GM18858 (cell line): ENCODE results near the gene C1QBP.
A peak's percentile ranks its signal among the peaks of the same experiment; 100 is the strongest.
"Not testable (repeated sequence)": the region's sequence is repeated elsewhere in the genome, so short reads cannot be mapped to it uniquely, and the experiment has no call there.

Source experiments
- ATAC-seq: cut with Tn5 transposase; IDR thresholded peaks from one replicate; pipeline ENCODE4 v1.9.1; 2021; ENCODE audit not compliant: unreplicated experiment

Gene C1QBP

DNA sequence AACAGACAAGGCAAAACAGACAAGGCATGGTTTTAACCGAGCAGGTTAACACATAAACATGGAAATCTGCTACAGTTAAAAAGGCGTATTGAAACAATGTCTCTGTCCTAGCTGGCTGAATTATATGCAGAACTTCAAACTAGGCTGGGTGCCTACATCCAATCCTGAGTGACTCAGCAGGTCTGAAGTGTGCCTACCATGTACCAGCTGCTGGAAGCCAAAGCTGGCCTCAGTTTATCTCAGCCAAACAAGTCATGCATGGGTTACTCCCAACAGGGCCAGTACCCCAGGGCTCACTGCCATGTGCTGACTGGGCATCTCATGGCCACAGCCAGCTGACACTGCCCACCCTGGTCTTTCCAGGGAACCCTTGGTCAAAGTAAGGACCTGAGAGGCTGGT is 4.0 kb downstream of the C1QBP start:
- ATAC-seq: no peak

DNA sequence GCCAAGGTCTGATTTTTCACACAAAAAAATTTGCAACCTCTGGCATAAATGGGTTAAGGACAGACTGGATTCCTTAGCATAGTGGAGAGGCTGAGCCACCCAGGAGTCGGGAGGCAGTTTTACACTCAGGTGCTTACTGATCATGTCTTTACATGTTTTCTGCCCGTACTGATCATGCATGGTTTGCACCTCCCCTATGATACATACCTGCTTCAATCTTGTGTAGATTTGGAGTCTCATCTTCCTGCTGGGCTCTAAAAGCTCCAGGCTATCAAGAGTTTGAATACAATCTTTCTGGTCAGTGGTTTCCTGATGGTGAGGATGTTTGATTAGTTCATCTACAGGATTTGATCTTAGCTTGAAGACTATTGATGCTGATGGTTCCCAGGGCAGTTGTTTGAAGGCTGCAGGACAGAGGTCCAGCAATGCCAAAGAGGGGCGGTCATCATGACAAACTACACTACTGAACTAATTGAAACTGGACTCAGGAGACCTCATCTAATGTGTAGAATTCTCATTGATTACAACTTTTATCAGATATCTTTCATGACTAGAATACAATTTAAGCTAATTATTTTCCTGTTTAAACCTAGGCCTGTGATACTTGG is 6.9 kb downstream of the C1QBP start:
- ATAC-seq: no peak

DNA sequence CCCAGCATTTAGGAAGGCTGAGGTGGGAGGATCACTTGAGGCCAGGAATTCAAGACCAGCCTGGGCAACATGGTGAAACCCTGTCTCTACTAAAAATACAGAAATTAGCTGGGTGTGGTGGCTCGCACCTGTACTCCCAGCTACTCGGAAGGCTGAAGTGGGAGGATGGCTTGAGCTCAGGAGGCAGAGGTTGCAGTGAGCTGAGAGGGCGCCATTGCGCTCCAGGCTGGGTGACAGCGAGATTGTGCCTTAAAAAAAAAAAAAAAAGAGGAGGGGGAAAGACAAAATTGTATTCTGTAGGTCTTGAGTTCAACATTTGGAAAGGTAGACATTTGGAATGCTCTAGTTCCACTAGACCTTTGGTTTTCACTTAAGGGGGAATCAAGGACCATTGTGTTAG is 7.7 kb downstream of the C1QBP start:
- ATAC-seq: not testable (repeated sequence)

DNA sequence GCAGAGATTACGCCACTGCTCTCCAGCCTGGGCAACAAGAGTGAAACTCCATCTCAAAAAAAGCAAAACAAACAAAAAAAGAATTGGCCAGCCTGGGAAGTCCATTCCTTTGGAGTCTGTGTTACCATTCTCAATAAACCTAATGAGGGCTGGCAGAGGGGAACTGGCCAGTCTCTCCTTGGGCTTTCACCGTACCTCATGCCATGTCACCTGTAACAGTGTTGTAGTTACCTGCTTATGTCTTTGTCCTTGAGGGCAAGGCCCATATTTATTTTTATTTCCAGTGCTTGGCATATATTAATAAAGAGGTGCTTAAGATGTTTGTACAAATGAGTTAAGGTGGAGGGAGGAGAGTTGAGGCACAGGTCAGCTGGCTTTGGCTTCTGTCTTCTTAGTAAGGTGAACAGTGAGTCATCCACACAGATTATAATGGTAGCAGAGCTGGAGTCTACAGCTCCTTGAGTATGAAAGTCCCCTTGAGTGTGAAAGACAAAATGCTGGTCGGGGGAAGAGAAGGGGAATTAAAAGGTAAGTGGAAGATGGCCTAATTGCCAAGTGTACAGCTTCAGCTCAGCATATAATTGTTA is 8.4 kb downstream of the C1QBP start:
- ATAC-seq: no peak

DNA sequence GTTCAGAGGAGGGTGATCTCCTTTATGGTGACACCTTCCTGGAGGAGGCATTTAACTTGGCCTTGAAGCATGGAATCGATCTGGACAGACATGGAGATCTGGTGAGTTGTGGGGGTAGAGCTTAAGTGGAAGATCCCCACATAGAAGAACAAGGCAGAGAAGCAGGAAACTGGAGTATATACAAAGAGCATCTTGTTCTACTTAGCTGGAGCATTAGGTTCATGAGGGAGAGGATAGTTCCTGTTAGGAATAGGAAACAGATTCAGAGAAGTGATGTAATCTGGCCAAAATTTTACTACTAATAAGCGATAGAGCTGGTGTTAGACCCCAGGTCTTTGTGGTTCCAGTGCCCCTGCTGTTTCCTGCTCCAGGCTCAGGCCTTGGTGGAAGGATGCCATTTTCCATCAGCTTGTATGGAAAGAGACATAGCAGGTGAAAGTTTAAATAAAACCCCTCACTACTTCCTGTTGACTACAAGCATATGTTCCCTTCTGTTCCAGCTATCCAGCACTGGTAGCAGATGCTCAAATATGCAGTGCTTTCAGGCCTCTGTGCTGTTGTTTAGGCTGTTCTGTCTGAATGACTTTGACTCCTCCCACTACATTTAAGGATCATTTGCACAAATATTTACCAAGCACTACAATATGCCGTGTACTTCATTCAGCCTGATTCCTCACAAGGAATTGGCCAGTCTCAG is 9.6 kb downstream of the C1QBP start:
- no peak for ATAC-seq

DNA sequence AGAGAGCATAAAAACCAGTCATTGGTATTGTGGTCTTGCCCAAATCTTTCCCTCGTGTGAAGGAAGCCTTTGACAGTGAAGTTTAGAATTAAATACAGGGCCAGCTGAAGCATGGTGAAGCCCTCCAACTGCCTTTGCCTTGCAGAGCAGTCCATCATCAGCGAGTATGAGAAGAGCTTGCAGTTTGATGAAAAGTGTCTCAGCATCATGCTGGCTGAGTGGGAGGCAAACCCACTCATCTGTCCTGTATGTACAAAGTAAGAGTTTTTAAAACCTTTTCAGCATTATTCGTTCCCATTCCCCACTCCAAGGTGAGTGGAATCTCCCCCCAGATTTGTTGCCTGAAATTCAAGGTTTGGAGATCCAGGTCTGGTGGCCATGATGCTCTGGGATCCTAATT is 13.1 kb downstream of the C1QBP start:
- ATAC-seq: no peak

DNA sequence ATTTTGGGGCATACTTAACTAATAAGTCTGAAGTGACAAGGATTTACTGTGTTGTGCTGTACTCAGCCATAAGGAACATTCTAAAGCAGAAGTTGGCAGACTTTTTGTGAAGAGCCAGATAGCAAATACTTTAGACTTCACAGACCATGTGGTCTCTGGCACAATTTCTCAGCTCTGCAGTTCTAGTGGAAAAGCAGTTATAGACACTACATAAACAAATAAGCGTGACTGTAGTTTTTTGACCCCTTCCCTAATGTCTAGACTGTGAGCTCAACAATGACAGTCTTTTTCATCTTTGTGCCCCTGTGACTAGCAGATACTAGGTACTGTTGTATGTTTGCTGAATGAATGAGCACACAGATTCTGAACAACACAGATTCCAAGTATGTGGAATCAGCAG is 14.0 kb downstream of the C1QBP start:
- ATAC-seq: no peak

DNA sequence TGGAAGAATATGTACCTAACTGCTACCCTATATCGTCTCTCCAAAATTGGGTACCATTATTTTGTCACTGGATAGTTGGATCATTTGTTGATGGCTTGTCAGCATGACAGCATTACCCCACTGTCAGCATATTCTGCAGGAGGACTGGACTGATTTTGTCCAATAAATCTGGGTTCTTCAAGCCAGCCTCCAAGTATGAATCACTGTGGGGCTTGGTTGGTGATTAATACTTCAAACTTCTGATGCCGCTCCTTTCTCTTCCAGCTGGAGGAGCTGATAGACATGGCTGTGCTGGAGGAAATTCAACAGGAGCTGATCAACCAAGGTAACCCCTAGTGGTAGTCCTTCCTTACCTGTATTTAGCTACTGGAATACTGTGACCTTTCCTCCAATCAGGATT is 16.4 kb downstream of the C1QBP start:
- ATAC-seq: no peak

DNA sequence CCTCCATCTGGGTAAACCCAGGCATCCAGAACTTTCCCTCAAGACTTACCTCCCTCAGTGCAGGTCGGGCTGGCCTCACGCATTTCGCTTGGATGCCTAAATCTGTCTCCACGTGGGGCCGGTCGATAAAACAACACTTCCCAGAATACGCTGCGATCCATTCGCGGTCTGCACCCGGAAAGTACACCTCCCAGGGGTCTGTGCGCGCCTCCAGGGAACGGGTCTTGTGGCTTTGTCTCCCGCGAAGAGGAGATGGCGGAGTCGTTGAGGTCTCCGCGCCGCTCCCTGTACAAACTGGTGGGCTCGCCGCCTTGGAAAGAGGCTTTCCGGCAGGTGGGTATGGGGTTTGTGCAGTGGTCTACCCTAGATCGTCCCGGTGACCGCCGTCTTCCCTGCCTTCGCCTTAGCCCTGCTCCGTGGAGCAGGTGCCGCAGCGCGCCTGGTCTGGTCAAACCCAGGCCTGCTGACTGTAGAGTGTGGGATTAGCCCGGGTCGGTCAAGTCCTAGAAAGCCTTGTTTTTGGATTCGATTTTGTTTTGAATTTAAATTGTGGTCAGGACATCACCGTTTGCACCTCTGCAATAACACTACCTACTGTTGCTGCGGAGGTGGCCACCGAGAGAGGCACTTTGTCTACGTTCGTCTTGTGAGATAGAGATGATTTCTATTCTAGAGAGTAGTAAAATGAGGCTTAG is 18.8 kb downstream of the C1QBP start, which contains the start of gene RPAIN:
TSS of gene RPAIN (plus strand) at position 224 of the 695 bp plus-strand sequence. CDS start at position 253, 29 bp downstream.
- ATAC-seq: peak; percentile 27

DNA sequence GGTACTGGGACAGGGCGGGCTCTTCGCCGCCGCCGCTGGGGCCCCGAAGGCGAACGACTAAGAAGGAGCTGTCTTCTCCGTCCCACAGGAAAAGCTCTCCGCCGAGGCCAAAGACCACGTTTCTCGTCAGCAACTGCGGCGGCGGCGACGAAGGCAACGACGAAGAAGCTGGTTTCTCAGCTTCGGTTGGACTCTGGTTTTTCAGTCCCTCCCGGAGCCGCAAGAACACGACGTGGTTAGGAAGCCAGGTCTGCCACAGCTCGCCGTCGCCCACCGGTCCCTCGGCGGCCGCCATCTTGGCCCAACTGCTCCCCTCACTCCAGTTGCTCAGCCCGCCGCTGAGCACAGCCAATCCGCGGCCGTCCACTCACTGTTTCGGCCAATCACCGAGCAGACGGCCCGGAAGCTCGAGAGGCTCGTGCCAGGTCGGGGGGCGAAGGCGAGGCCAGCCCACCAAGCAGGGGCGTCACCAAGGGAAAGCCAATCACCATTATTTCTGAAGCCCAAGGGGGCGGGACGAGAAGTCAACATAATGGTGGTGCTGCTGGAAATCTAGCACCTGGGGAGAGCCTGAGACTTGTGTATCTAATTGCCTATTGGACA is 19.5 kb downstream of the C1QBP start, which contains the start of gene NUP88:
TSS of gene NUP88 (minus strand) at position 307 of the 603 bp plus-strand sequence. CDS start at position 295, 12 bp downstream.
- peak; percentile 72 for ATAC-seq

DNA sequence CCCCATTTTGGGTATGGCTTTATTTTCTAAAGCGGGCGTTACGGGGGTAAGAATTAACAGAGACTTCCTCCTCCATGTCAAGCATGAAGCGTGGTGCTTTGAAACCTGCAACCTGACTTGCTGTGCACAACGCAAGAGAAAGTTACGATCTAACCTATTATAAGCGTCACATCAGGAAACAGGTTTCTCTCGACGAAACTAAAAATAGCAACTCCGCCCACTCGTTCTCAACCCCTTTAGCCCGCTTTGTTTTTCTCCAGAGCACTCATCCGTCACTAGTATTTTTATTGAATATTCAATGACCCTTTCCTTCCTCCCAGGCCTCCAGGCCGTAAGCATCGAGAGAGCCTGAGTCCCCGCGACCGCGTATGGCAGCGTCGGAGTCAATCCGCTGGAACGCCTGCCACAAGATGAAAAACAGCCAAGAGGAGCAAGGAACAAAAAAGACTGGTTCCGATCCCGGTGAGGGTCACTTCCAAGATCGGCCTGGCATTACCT is 20.0 kb downstream of the C1QBP start:
- peak; percentile 30 for ATAC-seq

DNA sequence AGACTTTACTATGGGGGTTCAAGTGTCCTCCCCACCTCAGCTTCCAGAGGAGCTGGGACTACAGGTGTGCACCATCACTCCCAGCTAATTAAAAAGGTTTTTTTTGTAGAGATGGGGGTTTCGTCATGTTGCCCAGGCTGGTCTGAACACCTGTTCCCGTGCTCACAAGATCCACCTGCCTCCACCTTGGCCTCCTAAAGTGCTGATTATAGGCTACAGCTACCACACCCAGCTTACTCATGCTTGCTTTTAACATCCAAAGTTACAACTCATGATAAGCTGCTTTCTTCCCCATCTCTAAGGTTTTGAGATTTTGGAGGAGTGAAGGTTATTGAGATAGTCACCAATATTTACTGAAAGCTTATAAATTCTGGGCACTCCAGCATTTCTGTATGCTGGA is 22.1 kb downstream of the C1QBP start:
- ATAC-seq: no peak

DNA sequence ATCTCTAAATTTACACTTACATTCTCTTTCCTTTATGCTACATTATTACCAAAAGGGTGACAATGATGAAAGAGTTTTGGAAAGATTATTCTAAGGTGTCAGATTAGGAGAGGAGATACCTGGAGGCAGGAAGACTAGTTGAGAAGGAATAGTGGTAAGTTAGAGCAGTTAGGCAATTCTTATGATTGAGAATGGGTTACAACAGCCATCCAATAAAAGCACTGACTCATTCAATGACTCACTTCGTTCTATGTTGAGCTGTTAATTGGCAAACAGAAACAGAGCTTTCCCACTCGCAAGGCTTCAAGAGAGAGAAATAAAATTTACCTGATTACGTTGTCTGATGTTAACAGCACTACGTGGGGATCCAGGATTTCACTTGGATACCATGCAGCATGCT is 25.3 kb downstream of the C1QBP start:
- ATAC-seq: no peak

DNA sequence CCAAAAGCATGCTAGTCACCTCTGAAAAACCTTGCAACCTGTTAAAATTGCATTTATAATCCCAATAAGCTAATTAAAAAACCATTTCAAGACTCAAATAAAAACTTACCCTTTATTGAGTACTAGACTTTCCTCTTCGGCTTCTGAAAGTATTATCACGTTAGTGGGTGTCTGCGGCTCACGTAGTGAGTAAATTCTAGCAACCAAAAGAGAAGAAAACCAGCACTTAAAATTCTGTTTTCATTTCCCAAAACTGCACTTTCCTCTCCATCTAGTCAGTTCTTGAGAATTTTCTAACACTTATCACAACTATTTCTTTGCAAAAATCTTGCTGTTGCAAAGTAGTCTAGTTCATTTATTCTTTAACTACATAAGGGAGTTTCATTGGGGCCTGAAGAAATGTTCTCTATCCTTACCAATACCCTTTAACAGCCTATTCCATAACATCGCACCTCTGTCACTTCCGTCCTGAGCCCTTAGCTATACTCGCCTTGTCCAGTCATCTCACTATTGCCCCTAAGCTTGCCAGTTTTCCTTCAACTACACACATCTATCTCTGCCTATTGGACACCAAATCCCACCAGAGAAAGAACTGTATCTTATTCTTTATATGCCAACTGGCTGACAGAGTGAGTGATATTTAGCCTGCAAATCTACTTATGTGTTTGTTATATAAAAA is 28.2 kb downstream of the C1QBP start:
- no peak for ATAC-seq

DNA sequence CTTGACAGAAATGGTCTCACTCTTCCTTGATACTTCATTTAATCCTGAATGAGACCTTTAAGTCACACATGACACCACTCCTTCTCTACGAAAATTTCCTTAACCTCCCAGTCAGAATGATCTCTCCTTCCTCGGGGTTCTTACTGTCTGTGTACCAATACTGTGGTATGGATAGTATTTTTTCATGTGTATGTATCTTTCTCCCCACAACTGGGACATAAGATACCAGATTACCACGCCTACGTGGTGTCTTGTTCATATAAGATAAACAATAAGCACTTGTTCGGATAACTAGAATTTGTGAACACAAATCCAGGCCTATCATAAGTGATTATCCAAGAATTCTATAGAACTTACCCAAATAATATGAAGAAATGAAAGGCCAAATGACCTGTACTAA is 30.8 kb downstream of the C1QBP start:
- no peak for ATAC-seq

DNA sequence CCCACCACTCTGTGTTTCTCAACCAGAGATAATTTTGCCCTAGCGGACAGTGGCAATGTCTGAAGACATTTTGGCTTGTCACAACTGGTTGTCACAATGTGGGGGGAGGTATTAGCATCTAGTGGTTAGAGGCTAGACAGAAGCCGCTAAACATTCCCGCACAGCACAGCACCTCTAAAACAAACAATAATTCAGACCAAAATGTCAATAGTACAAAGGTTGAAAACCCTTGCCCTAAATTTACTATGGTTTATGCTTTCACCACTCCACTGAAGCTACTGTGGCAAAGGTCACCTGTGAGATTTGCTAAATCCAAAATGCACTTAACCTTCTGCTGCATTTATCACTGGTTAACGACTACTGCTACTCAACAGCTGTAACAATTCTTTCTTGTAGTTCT is 33.6 kb downstream of the C1QBP start:
- no peak for ATAC-seq

DNA sequence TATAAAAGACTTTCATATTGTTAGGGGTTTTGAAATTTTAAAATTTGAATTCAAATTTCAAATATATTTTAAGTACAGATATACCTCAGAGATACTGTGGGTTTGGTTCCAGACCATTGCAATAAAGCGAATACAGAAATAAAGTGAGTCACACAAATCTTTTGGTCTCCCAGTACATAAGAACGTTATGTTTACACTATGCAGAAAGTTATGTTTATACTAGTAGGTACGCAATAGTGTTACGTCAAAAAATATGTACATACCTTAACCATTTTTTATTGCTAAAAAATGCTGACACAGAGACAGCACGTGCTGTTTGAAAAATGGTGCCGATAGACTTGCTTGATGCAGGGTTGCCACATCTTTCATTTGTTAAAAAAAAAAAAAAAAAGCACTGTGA is 39.2 kb downstream of the C1QBP start:
- no peak for ATAC-seq

DNA sequence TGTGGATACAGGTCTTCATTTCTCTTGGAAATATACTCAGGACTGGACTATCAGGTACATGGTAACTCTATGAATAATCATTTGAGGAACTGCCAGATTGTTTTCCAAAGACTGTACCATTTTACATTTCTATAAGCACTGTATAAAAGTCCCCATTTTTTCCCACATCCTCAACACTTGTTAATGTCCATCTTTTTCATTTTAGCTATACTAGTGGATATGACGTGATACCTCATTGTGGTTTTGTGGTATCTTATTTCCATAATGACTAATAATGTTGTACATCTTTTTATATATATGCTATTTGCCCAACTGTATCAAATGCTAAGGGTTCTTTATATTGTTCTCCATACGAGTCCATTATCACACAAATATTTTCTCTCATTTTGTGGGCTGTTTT is 42.3 kb downstream of the C1QBP start:
- ATAC-seq: no peak

DNA sequence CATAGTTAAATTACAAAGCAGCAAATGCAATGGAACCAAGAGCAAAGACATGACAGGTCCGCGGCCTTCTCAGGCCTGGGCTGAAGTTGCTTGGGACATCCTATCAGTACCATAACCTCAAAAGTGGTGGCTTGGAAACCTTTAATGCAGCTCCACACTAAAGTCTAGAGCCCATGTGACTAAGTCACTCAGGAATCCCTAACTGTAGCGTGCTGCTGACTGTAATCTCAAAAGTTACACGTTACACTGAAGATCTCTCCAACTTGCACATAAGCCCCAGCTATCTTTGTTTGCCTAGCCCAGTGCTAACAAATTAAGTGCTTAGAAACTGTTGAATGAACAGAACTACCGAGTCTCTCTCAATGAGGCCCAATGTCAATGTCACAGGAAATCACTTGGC is 47.3 kb downstream of the C1QBP start:
- no peak for ATAC-seq
